ENCODE data around the gene SH2D4B. TPM values are rescaled to one million over a fixed set of nuclear protein-coding genes. Genes with fewer than 3 reads are reported as not detected.

The SH2D4B gene
- total RNA-seq, 4 donors from 2014 or later = not detected

DNA sequence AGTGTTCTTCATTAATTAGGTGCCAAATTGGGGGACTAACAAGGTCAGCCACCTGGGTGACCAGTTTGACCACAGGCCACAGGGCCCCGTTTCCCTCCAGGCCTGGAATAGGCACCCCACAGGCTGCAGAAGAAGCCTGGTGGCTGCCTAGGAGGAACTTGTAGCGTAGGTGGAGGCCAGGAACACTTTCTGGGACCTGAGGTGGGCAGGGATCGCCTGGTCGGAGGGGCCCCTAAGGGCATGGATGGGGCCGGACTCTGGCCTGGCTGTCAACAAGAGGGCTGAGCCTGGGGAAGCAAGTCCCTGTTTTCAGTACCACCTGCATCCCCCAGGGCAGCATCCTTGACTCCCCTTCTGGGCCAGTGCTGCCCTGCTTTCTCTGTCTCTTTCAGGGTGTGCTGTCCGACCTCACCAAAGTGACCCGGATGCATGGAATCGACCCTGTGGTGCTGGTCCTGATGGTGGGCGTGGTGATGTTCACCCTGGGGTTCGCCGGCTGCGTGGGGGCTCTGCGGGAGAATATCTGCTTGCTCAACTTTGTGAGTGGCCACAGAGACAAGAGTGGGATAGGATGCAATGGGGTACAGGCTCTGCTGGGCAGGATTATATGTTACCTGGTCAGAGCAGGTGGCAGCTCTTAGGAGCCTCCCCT lies 30.7 kb upstream of the SH2D4B start:
- Histone ChIP-seq H3K27me3 (no peaks in the 10 kb centered on the region), H3K4me3 (no peak overlapping the region), H3K27ac (no peak overlapping the region), H3K4me1 (peaks cover 0 to 42% (median 19%) of the 10 kb centered on the region in 4 donors), H3K9me3 (no peaks in the 10 kb centered on the region), H3K36me3 (peaks cover 0 to 46% (median 0%) of the 10 kb centered on the region in 3 donors)
- TF ChIP-seq, protein P1, sequence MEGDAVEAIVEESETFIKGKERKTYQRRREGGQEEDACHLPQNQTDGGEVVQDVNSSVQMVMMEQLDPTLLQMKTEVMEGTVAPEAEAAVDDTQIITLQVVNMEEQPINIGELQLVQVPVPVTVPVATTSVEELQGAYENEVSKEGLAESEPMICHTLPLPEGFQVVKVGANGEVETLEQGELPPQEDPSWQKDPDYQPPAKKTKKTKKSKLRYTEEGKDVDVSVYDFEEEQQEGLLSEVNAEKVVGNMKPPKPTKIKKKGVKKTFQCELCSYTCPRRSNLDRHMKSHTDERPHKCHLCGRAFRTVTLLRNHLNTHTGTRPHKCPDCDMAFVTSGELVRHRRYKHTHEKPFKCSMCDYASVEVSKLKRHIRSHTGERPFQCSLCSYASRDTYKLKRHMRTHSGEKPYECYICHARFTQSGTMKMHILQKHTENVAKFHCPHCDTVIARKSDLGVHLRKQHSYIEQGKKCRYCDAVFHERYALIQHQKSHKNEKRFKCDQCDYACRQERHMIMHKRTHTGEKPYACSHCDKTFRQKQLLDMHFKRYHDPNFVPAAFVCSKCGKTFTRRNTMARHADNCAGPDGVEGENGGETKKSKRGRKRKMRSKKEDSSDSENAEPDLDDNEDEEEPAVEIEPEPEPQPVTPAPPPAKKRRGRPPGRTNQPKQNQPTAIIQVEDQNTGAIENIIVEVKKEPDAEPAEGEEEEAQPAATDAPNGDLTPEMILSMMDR (IDR thresholded peaks at IDR 0.05) = no peak
- no peak for TF ChIP-seq POLR2A (IDR thresholded peaks at IDR 0.05)
- DNase-seq = peak in 1 of 3 donors; percentile 42

DNA sequence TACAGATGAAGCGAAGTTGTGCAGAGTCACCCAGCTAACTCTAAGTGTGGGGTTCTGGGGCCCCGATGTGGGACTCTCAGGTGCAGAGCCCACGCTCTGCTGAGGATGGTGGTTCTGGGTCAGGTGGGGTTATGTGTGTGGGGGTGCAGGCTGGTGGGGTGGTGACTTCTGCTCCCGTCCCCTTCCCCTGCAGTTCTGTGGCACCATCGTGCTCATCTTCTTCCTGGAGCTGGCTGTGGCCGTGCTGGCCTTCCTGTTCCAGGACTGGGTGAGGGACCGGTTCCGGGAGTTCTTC lies 28.6 kb upstream of the SH2D4B start:
- H3K36me3 ChIP-seq = peaks cover 0 to 67% (median 0%) of the 10 kb centered on the region in 3 donors
- no peak for DNase-seq
- peak overlapping the region in 2 of 4 donors; percentile 13 to 36 for H3K27ac ChIP-seq
- H3K27me3 ChIP-seq = no peaks in the 10 kb centered on the region
- no peak overlapping the region for H3K4me3 ChIP-seq
- peaks cover 0 to 21% (median 13%) of the 10 kb centered on the region in 4 donors for H3K4me1 ChIP-seq
- TF ChIP-seq POLR2A (IDR thresholded peaks at IDR 0.05) = no peak
- TF ChIP-seq, protein P1 (IDR thresholded peaks at IDR 0.05) = no peak
- no peaks in the 10 kb centered on the region for H3K9me3 ChIP-seq

DNA sequence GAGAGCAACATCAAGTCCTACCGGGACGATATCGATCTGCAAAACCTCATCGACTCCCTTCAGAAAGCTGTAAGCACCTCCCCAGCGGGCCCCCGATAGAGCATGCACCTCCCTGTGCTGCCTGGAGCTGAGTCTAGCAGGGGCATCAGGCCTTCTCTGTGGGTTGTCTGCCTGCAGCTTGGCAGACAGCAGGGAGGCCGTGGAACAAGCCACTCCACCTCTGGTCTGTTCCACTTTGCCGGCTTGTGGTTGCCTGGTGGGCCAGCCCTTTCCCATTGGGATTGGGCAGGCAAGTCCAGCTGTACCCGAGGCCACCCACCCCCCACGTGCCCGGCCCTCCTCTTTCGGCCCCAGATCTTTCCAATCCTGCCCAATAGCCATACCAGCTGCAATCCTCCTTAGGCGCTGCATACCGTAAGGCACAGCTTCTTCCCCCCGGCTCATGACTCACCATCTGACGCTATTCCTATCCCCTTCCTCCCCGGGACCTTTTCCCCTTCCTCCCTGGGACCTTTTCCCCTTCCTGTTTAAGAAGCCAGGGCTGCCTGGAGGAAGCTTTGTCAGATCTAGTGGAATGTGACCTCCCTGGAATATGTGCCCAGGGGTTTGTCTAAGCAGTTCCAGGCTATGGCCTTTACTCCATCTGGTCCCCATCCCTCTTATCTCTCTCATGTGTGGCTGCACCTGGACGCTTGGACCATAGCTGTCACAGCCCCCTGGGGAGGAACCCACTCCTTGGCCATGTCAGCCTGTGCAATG lies 28.1 kb upstream of the SH2D4B start:
- Histone ChIP-seq H3K27ac (peak overlapping the region in 2 of 4 donors; percentile 13 to 36), H3K36me3 (peaks cover 0 to 72% (median 0%) of the 10 kb centered on the region in 3 donors)

DNA sequence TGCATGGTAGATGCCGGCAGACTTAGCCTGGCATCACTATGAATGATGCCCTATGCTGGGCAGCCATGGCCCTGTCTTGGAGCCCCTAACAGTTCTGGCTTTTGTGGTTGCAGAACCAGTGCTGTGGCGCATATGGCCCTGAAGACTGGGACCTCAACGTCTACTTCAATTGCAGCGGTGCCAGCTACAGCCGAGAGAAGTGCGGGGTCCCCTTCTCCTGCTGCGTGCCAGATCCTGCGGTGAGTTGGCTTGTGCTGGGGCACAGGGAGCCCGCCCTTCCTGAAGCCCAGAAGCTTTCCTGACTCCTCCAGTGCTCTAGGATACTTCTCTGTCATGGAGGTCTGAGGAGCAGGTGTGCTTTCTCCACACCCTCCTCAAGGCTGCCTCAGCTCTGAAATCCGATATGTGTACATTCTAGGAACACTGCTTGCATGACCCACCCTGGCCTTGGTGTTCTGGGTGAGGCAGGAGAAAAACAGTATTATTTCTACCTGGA lies 25.6 kb upstream of the SH2D4B start:
- Histone ChIP-seq H3K27ac (no peak overlapping the region), H3K9me3 (no peaks in the 10 kb centered on the region), H3K27me3 (no peaks in the 10 kb centered on the region), H3K36me3 (peaks cover 0 to 93% (median 0%) of the 10 kb centered on the region in 3 donors), H3K4me3 (no peak overlapping the region), H3K4me1 (no peaks in the 10 kb centered on the region)
- TF ChIP-seq, protein P1 (IDR thresholded peaks at IDR 0.05) = no peak
- no peak for TF ChIP-seq POLR2A (IDR thresholded peaks at IDR 0.05)
- peak in 1 of 3 donors; percentile 14 for DNase-seq

More for the DNA sequence above, 28.1 kb upstream of the SH2D4B start:
- Histone ChIP-seq H3K9me3 (no peaks in the 10 kb centered on the region), H3K4me3 (no peak overlapping the region), H3K27me3 (no peaks in the 10 kb centered on the region), H3K4me1 (peaks cover 0 to 15% (median 10%) of the 10 kb centered on the region in 4 donors)
- peak in 1 of 3 donors; percentile 43 for DNase-seq
- TF ChIP-seq POLR2A (IDR thresholded peaks at IDR 0.05) = no peak
- TF ChIP-seq, protein P1 (IDR thresholded peaks at IDR 0.05) = no peak

DNA sequence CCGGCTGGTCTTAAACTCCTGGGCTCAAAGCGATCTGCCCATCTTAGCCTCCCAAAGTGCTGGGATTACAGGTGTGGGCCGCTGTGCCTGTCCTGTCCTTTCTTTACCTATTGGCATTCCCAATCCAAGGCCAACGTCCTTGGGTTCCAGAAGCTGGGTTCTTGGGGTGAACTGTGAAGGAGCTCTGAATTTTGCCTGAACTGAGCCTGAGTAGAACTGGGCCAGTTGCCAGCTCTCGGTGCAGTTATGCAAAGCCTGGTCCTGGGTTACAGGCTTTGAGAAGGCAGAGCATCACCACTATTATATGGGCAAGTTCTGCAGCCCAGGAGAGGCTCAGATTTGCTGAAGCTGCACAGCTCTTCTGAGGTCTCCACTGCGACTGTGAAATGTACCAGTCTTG lies 24.6 kb upstream of the SH2D4B start:
- Histone ChIP-seq H3K4me3 (no peak overlapping the region), H3K27me3 (no peaks in the 10 kb centered on the region), H3K36me3 (peaks cover 0 to 95% (median 0%) of the 10 kb centered on the region in 3 donors), H3K9me3 (no peaks in the 10 kb centered on the region), H3K27ac (no peak overlapping the region), H3K4me1 (no peaks in the 10 kb centered on the region)
- TF ChIP-seq, protein P1 (IDR thresholded peaks at IDR 0.05) = no peak
- TF ChIP-seq POLR2A (IDR thresholded peaks at IDR 0.05) = no peak
- DNase-seq = peak in 1 of 3 donors; percentile 30
